NT2/D1 (cell line): ENCODE results near the gene HECW1.

Source experiments
- DNase-seq: peaks from one replicate; pipeline ENCODE4 v3.0.0-alpha.2; 2011; ENCODE audit warnings: low read depth, low spot score
- H3K27me3 ChIP-seq: 2 replicates; pipeline ENCODE4 v1.6.0; 2011; ENCODE audit warnings: mild to moderate bottlenecking; ENCODE audit not compliant: insufficient read length, insufficient read depth
- H3K36me3 ChIP-seq: 2 replicates; pipeline ENCODE4 v1.6.1; 2011; ENCODE audit warnings: mild to moderate bottlenecking, low read length, mixed read lengths; ENCODE audit not compliant: insufficient read depth, insufficient read length
- H3K4me1 ChIP-seq: 2 replicates; pipeline ENCODE4 v1.5.1; 2011; ENCODE audit not compliant: insufficient read depth, insufficient read length
- H3K4me3 ChIP-seq: 2 replicates; pipeline ENCODE4 v1.5.1; 2011; ENCODE audit warnings: low read depth; ENCODE audit not compliant: insufficient read length
- H3K9ac ChIP-seq: 2 replicates; pipeline ENCODE4 v1.6.0; 2011; ENCODE audit warnings: low read depth; ENCODE audit not compliant: insufficient read length
- H3K9me3 ChIP-seq: 2 replicates; pipeline ENCODE4 v1.5.1; 2011; ENCODE audit warnings: mild to moderate bottlenecking, low read length; ENCODE audit not compliant: insufficient read depth
- SUZ12 ChIP-seq: IDR thresholded peaks from 2 replicates; pipeline ENCODE4 v1.6.1; 2011; ENCODE audit not compliant: insufficient read length, insufficient read depth; ENCODE audit errors: extremely low read depth
- YY1 ChIP-seq: IDR thresholded peaks from 2 replicates; pipeline ENCODE4 v1.6.1; 2011; ENCODE audit not compliant: insufficient read length, insufficient read depth
- ZNF274 ChIP-seq: IDR thresholded peaks from 2 replicates; pipeline ENCODE4 v1.6.1; 2011; ENCODE audit warnings: mild to moderate bottlenecking, low read depth, low read length

The HECW1 gene

GRCh38 chr7:43528576-43529354 lies 416.3 kb downstream of the HECW1 start:
- H3K36me3 ChIP-seq, result no peaks in the 10 kb centered on the region
- DNase-seq, result no peak
- TF ChIP-seq YY1 (no peak), SUZ12 (no peak), ZNF274 (no peak)
- H3K9me3 ChIP-seq, result no peaks in the 10 kb centered on the region
- no peaks in the 10 kb centered on the region for H3K27me3 ChIP-seq
- no peaks in the 10 kb centered on the region for H3K4me1 ChIP-seq
- H3K4me3 ChIP-seq, result no peak overlapping the region
- no peak overlapping the region for H3K9ac ChIP-seq

GRCh38 chr7:43530553-43531410 lies 418.3 kb downstream of the HECW1 start:
- Histone ChIP-seq H3K4me1 (no peaks in the 10 kb centered on the region), H3K36me3 (no peaks in the 10 kb centered on the region)
- DNase-seq, result no peak

DNA sequence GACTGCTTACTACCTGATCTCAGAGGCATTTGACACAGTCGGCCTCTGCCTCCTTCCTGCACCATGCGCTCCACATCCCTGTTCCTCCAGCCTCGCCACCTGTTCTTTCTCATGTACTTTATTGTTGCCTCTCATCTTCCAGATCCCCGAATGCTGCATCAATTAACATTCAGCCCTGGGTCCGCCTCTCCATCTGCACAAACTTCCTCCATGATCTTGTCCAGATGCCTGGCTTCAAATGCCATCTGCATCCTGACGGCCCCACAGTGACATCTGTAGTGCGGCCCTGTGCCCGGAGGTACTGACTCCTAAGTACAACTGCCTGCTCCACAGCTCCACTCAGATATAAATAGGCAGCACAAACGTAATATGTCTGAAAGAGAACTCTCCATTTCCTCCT lies 419.3 kb downstream of the HECW1 start:
- Histone ChIP-seq H3K27me3 (no peaks in the 10 kb centered on the region), H3K36me3 (no peaks in the 10 kb centered on the region), H3K9ac (no peak overlapping the region), H3K4me3 (no peak overlapping the region), H3K9me3 (no peaks in the 10 kb centered on the region), H3K4me1 (peaks cover under 1% of the 10 kb centered on the region)
- TF ChIP-seq YY1 (no peak), ZNF274 (no peak), SUZ12 (no peak)
- no peak for DNase-seq

More at GRCh38 chr7:43530553-43531410, 418.3 kb downstream of the HECW1 start:
- TF ChIP-seq YY1 (no peak), ZNF274 (no peak), SUZ12 (no peak)
- no peaks in the 10 kb centered on the region for H3K27me3 ChIP-seq
- H3K4me3 ChIP-seq, result no peak overlapping the region
- no peak overlapping the region for H3K9ac ChIP-seq
- no peaks in the 10 kb centered on the region for H3K9me3 ChIP-seq

GRCh38 chr7:43533801-43534479 lies 421.5 kb downstream of the HECW1 start:
- Histone ChIP-seq H3K4me3 (no peak overlapping the region), H3K9me3 (no peaks in the 10 kb centered on the region), H3K4me1 (peaks cover 8% of the 10 kb centered on the region), H3K27me3 (no peaks in the 10 kb centered on the region), H3K36me3 (no peaks in the 10 kb centered on the region), H3K9ac (no peak overlapping the region)
- TF ChIP-seq YY1, result no peak
- no peak for TF ChIP-seq SUZ12
- TF ChIP-seq ZNF274, result no peak
- no peak for DNase-seq

DNA sequence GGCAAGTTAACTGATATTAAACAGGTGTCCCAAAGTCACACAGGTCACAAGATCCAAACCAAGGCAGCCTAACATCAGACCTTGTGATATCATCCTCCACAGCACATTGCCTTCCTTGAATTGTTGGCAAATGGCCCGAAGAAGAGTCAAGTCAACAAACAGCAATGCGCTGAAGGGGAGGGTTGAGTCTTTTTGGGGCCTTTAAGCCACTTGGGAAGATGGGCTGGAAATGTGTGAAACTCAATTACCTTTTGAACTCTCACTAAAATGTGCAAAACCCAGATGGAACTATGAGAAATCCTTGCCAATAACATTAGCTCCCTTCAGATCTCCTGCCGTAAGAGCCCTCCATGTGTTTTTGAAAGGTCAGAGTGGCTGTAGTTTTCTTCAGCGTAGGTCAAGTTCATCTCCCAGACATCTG lies 422.6 kb downstream of the HECW1 start:
- Histone ChIP-seq H3K4me1 (peaks cover 8% of the 10 kb centered on the region), H3K27me3 (no peaks in the 10 kb centered on the region), H3K9me3 (no peaks in the 10 kb centered on the region), H3K9ac (no peak overlapping the region), H3K36me3 (no peaks in the 10 kb centered on the region), H3K4me3 (no peak overlapping the region)
- no peak for DNase-seq
- no peak for TF ChIP-seq SUZ12
- TF ChIP-seq ZNF274, result no peak
- TF ChIP-seq YY1, result no peak

DNA sequence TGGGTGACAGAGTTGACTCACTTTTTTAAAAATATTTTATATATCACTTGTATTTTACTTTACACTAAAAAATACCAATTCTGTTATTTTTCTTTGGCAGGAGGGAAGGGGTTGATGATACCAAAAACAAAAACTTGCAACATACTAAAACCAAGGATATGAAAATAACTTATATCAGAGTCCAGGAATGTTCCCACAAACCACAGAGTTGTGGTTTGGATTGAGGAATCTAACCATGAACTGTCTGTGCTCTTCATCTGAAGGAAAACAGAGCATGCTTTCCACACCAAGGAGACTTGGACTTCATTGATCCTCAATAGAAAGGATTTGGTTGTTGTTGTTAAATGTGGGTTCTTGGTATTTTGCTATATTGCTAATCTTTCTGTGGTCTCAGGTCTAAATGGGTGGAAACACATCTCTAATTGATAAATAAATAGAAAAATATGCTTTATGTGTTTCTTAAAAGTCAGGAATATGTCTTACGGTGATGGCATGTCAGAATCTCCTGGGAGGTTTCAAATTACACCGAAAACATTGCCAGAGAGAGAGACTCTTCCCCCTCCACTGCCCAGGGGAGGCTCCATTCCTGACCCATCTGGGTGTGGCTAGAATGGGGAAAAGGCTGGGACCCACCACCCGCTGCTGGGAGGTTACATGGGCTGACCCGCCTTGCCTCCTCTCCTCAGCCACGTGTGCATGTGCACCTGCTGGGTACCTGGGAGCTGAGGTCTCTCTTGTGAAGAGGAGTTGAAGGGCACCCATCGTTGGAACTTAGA lies 423.6 kb downstream of the HECW1 start:
- Histone ChIP-seq H3K27me3 (no peaks in the 10 kb centered on the region), H3K9ac (no peak overlapping the region), H3K4me3 (no peak overlapping the region)

More for the DNA sequence above, 423.6 kb downstream of the HECW1 start:
- no peak for TF ChIP-seq SUZ12
- no peaks in the 10 kb centered on the region for H3K36me3 ChIP-seq
- no peak for DNase-seq
- H3K4me1 ChIP-seq, result peaks cover 8% of the 10 kb centered on the region
- H3K9me3 ChIP-seq, result no peaks in the 10 kb centered on the region
